OCI-LY3 (cell line): Measurements from ENCODE around the gene NOPCHAP1.

ENCODE experiments used
- EZH2phosphoT487 ChIP-seq: fragments of 200-600 bp; shearing (Covaris generic); IDR thresholded peaks from 2 replicates; pipeline ENCODE4 v1.6.1; 2018; ENCODE audit warnings: antibody characterized with exemption, mixed run types, low read depth
- TF ChIP-seq, protein P1 (sequence below): fragments of 200-600, 300-600 bp; sonication (generic); IDR thresholded peaks from 2 replicates; pipeline ENCODE4 v1.5.1; 2014; ENCODE audit warnings: antibody characterized with exemption, low read length, low read depth

DNA sequence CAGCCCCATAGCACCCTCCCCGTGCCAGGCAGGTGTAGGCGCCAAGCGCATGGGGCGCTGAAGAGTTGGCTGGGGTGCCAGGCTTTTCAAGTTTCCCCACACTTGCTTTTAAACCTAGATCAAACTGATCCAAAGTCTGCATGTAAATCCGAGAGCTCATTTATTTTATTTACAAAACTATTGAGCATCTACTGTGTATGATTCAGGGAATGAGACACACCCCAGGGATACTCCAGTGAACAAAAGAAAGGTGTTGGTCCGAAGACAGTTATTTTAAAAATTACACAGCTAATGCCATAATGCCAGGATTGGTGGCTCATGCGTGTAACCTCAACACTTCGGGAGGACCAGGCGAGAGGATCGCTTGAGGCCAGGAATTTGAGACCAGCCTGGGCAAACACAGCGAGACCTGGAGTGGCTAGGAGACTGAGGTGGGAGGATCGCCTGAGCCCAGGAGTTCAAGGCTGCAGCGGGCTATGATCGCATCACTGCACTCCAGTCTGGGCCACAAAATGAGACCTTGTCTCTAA lies 27.2 kb upstream of the NOPCHAP1 start:
- TF ChIP-seq, protein P1, sequence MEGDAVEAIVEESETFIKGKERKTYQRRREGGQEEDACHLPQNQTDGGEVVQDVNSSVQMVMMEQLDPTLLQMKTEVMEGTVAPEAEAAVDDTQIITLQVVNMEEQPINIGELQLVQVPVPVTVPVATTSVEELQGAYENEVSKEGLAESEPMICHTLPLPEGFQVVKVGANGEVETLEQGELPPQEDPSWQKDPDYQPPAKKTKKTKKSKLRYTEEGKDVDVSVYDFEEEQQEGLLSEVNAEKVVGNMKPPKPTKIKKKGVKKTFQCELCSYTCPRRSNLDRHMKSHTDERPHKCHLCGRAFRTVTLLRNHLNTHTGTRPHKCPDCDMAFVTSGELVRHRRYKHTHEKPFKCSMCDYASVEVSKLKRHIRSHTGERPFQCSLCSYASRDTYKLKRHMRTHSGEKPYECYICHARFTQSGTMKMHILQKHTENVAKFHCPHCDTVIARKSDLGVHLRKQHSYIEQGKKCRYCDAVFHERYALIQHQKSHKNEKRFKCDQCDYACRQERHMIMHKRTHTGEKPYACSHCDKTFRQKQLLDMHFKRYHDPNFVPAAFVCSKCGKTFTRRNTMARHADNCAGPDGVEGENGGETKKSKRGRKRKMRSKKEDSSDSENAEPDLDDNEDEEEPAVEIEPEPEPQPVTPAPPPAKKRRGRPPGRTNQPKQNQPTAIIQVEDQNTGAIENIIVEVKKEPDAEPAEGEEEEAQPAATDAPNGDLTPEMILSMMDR: peak; percentile 48
- no peak for TF ChIP-seq EZH2phosphoT487
